IPS DF 6.9 (cell line): ENCODE data around the gene MEIOC.
"Not testable (repeated sequence)": the region's sequence is repeated elsewhere in the genome, so short reads cannot be mapped to it uniquely, and the experiment has no call there.

Experiments
- DNase-seq: peaks from one replicate; pipeline ENCODE4 v3.0.0-alpha.2; 2013; ENCODE audit warnings: low read depth, low spot score
- H3K27ac ChIP-seq: one replicate; pipeline ENCODE4 v1.5.1; 2013; ENCODE audit warnings: low read length, control low read depth
- H3K27me3 ChIP-seq: 2 replicates; pipeline ENCODE4 v1.6.1; 2013; ENCODE audit warnings: mild to moderate bottlenecking, low read length; ENCODE audit not compliant: control insufficient read depth, insufficient read depth
- H3K36me3 ChIP-seq: 2 replicates; pipeline ENCODE4 v1.6.1; 2013; ENCODE audit warnings: low read length; ENCODE audit not compliant: control insufficient read depth, insufficient read depth
- H3K4me1 ChIP-seq: 2 replicates; pipeline ENCODE4 v1.6.1; 2013; ENCODE audit warnings: low read length; ENCODE audit not compliant: control insufficient read depth, insufficient read depth
- H3K4me3 ChIP-seq: 2 replicates; pipeline ENCODE4 v1.5.1; 2013; ENCODE audit warnings: mild to moderate bottlenecking, low read length
- H3K9me3 ChIP-seq: 2 replicates; pipeline ENCODE4 v1.6.1; 2013; ENCODE audit warnings: low read length, inconsistent platforms; ENCODE audit not compliant: control insufficient read depth, insufficient read depth
- WGBS: extraction: QIAGEN DNeasy Blood & Tissue Kit; methylation state at CpG from one replicate; pipeline ENCODE4 v1.1.7; 2013; ENCODE audit warnings: mixed read lengths, missing lambda C conversion rate; ENCODE audit not compliant: insufficient read length, insufficient coverage; 5-methylcytosine and 5-hydroxymethylcytosine counted together

MEIOC gene

GRCh38 chr17:44627513-44628242 is 28.6 kb upstream of the MEIOC start:
- Histone ChIP-seq H3K27me3 (no peaks in the 10 kb centered on the region), H3K4me1 (no peaks in the 10 kb centered on the region), H3K9me3 (no peaks in the 10 kb centered on the region), H3K36me3 (no peaks in the 10 kb centered on the region), H3K4me3 (no peak overlapping the region), H3K27ac (no peak overlapping the region)
- no peak for DNase-seq
- WGBS, result no CpG with 5 or more reads among the region's 9 CpGs

- no peaks in the 10 kb centered on the region for H3K4me1 ChIP-seq
- no CpG with 5 or more reads among the region's 34 CpGs for WGBS
- no peak overlapping the region for H3K4me3 ChIP-seq
- no peak overlapping the region for H3K27ac ChIP-seq
- H3K27me3 ChIP-seq, result no peaks in the 10 kb centered on the region
- DNase-seq, result peak; percentile 37
- no peaks in the 10 kb centered on the region for H3K9me3 ChIP-seq
- no peaks in the 10 kb centered on the region for H3K36me3 ChIP-seq
These were observed 27.8 kb upstream of the MEIOC start for GRCh38 chr17:44628243-44629188.

GRCh38 chr17:44629314-44629713 is 27.0 kb upstream of the MEIOC start:
- DNase-seq, result no peak
- WGBS, result no CpG with 5 or more reads among the region's 13 CpGs
- no peaks in the 10 kb centered on the region for H3K4me1 ChIP-seq
- H3K36me3 ChIP-seq, result no peaks in the 10 kb centered on the region
- no peaks in the 10 kb centered on the region for H3K27me3 ChIP-seq
- H3K9me3 ChIP-seq, result no peaks in the 10 kb centered on the region
- H3K27ac ChIP-seq, result no peak overlapping the region
- H3K4me3 ChIP-seq, result no peak overlapping the region

- no peak overlapping the region for H3K4me3 ChIP-seq
- no peaks in the 10 kb centered on the region for H3K4me1 ChIP-seq
- no peaks in the 10 kb centered on the region for H3K27me3 ChIP-seq
- DNase-seq, result no peak
- no peak overlapping the region for H3K27ac ChIP-seq
- no peaks in the 10 kb centered on the region for H3K36me3 ChIP-seq
- H3K9me3 ChIP-seq, result no peaks in the 10 kb centered on the region
- WGBS, result no CpG with 5 or more reads among the region's 4 CpGs
These were observed 25.6 kb upstream of the MEIOC start for GRCh38 chr17:44630703-44631102.

GRCh38 chr17:44633998-44634397 is 22.3 kb upstream of the MEIOC start:
- no CpG with 5 or more reads among the region's 8 CpGs for WGBS
- H3K36me3 ChIP-seq, result no peaks in the 10 kb centered on the region
- no peaks in the 10 kb centered on the region for H3K9me3 ChIP-seq
- H3K4me3 ChIP-seq, result no peak overlapping the region
- DNase-seq, result no peak
- no peaks in the 10 kb centered on the region for H3K27me3 ChIP-seq
- H3K4me1 ChIP-seq, result no peaks in the 10 kb centered on the region
- no peak overlapping the region for H3K27ac ChIP-seq

GRCh38 chr17:44634401-44634800 is 21.9 kb upstream of the MEIOC start:
- WGBS, result no CpG with 5 or more reads among the region's 4 CpGs
- not testable (repeated sequence) for H3K4me1 ChIP-seq, H3K27ac ChIP-seq, H3K36me3 ChIP-seq, H3K9me3 ChIP-seq, DNase-seq, H3K4me3 ChIP-seq, H3K27me3 ChIP-seq

GRCh38 chr17:44636562-44636961 is 19.7 kb upstream of the MEIOC start:
- Histone ChIP-seq H3K4me3 (no peak overlapping the region), H3K27me3 (no peaks in the 10 kb centered on the region), H3K4me1 (no peaks in the 10 kb centered on the region), H3K36me3 (no peaks in the 10 kb centered on the region), H3K9me3 (no peaks in the 10 kb centered on the region), H3K27ac (no peak overlapping the region)
- no peak for DNase-seq
- WGBS, result no CpG with 5 or more reads among the region's 1 CpG

- WGBS, result no CpG with 5 or more reads among the region's 1 CpG
- no peaks in the 10 kb centered on the region for H3K4me1 ChIP-seq
- no peak overlapping the region for H3K4me3 ChIP-seq
- no peaks in the 10 kb centered on the region for H3K36me3 ChIP-seq
- H3K27ac ChIP-seq, result no peak overlapping the region
- DNase-seq, result no peak
- H3K27me3 ChIP-seq, result no peaks in the 10 kb centered on the region
- no peaks in the 10 kb centered on the region for H3K9me3 ChIP-seq
These were observed 19.2 kb upstream of the MEIOC start for GRCh38 chr17:44637066-44637465.

GRCh38 chr17:44642834-44643233 is 13.4 kb upstream of the MEIOC start:
- no peaks in the 10 kb centered on the region for H3K36me3 ChIP-seq
- no peaks in the 10 kb centered on the region for H3K9me3 ChIP-seq
- no CpG with 5 or more reads among the region's 7 CpGs for WGBS
- H3K27me3 ChIP-seq, result no peaks in the 10 kb centered on the region
- H3K27ac ChIP-seq, result no peak overlapping the region
- H3K4me3 ChIP-seq, result no peak overlapping the region
- no peak for DNase-seq
- H3K4me1 ChIP-seq, result no peaks in the 10 kb centered on the region

- WGBS, result no CpG with 5 or more reads among the region's 12 CpGs
- Histone ChIP-seq H3K4me3 (no peak overlapping the region), H3K27me3 (no peaks in the 10 kb centered on the region), H3K4me1 (no peaks in the 10 kb centered on the region), H3K9me3 (no peaks in the 10 kb centered on the region), H3K36me3 (no peaks in the 10 kb centered on the region), H3K27ac (no peak overlapping the region)
- DNase-seq, result no peak
These were observed 10.9 kb upstream of the MEIOC start for GRCh38 chr17:44645341-44645740.
